OCI-LY1 (cell line): ENCODE data around the gene NEDD4L.

Experiments used
- H2AFZ ChIP-seq: fragments of 200-600 bp; sonication (generic), shearing (Covaris generic); 2 replicates; pipeline ENCODE4 v1.6.0; 2014; ENCODE audit warnings: antibody characterized with exemption, mild to moderate bottlenecking, low read length
- H3F3A ChIP-seq: fragments of 200-600 bp; sonication (generic), shearing (Covaris generic); 2 replicates; pipeline ENCODE4 v1.6.0; 2014; ENCODE audit warnings: mild to moderate bottlenecking, antibody characterized with exemption, low read length, moderate library complexity; ENCODE audit not compliant: insufficient read depth
- H3K27ac ChIP-seq: fragments of 200-600 bp; sonication (generic); 2 replicates; pipeline ENCODE4 v1.5.1; 2014; ENCODE audit warnings: low read length, mixed run types, mild to moderate bottlenecking, low read depth; ENCODE audit not compliant: poor library complexity, severe bottlenecking
- H3K27me3 ChIP-seq: fragments of 200-600 bp; sonication (generic); 2 replicates; pipeline ENCODE4 v1.6.0; 2014; ENCODE audit warnings: antibody characterized with exemption, mild to moderate bottlenecking, low read length, moderate library complexity; ENCODE audit not compliant: insufficient read depth
- H3K36me3 ChIP-seq: fragments of 200-600 bp; sonication (generic); 2 replicates; pipeline ENCODE4 v1.6.1; 2014; ENCODE audit warnings: mild to moderate bottlenecking, antibody characterized with exemption, low read length, moderate library complexity, mixed read lengths; ENCODE audit not compliant: insufficient read depth
- H3K4me1 ChIP-seq: fragments of 200-600 bp; sonication (generic); 2 replicates; pipeline ENCODE4 v1.5.1; 2014; ENCODE audit warnings: mild to moderate bottlenecking, low read length, moderate library complexity; ENCODE audit not compliant: insufficient read depth, severe bottlenecking
- H3K4me2 ChIP-seq: fragments of 200-600 bp; sonication (generic), shearing (Covaris generic); 2 replicates; pipeline ENCODE4 v1.6.1; 2014; ENCODE audit warnings: low read length
- H3K4me3 ChIP-seq: fragments of 200-600 bp; sonication (generic); 2 replicates; pipeline ENCODE4 v1.5.1; 2014; ENCODE audit warnings: low read length, low read depth, mild to moderate bottlenecking, mixed read lengths; ENCODE audit not compliant: poor library complexity, severe bottlenecking
- H3K79me2 ChIP-seq: fragments of 200-600 bp; shearing (Covaris generic); 2 replicates; pipeline ENCODE4 v1.6.1; 2016; ENCODE audit warnings: mixed run types, low read length, mixed read lengths; ENCODE audit not compliant: insufficient read depth
- H3K9ac ChIP-seq: fragments of 200-600 bp; sonication (generic), shearing (Covaris generic); 2 replicates; pipeline ENCODE4 v1.6.1; 2014; ENCODE audit warnings: mild to moderate bottlenecking, low read length, mixed read lengths
- H3K9me2 ChIP-seq: fragments of 200-600 bp; sonication (generic), shearing (Covaris generic); 2 replicates; pipeline ENCODE4 v1.6.1; 2014; ENCODE audit warnings: low read depth, mild to moderate bottlenecking, low read length, mixed read lengths
- H3K9me3 ChIP-seq: fragments of 200-600 bp; shearing (Covaris generic); 2 replicates; pipeline ENCODE4 v1.6.1; 2014; ENCODE audit warnings: low read length, mixed read lengths
- H4K20me1 ChIP-seq: fragments of 200-600 bp; sonication (generic), shearing (Covaris generic); 2 replicates; pipeline ENCODE4 v1.6.0; 2016; ENCODE audit warnings: mild to moderate bottlenecking, low read length; ENCODE audit not compliant: insufficient read depth
- EZH2 ChIP-seq: fragments of 200-600 bp; sonication (generic), shearing (Covaris generic); IDR thresholded peaks from 2 replicates; pipeline ENCODE4 v1.8.0; 2017; ENCODE audit warnings: borderline replicate concordance, mixed run types, mild to moderate bottlenecking, antibody characterized with exemption, low read length, moderate library complexity, mixed read lengths
- TF ChIP-seq, protein P1 (sequence below): fragments of 200-600 bp; sonication (generic), shearing (Covaris generic); IDR thresholded peaks from 2 replicates; pipeline ENCODE4 v1.5.1; 2017; ENCODE audit warnings: mild to moderate bottlenecking, antibody characterized with exemption, low read length, moderate library complexity, mixed read lengths

The NEDD4L gene

GRCh38 chr18:58337686-58338085 is 293.7 kb downstream of the NEDD4L start:
- Histone ChIP-seq H2AFZ (no peak overlapping the region), H3K9ac (no peak overlapping the region), H3K27me3 (no peaks in the 10 kb centered on the region), H3K9me3 (no peaks in the 10 kb centered on the region), H3K9me2 (no peaks in the 10 kb centered on the region), H3F3A (no peaks in the 10 kb centered on the region), H3K27ac (no peak overlapping the region), H3K79me2 (no peaks in the 10 kb centered on the region), H3K36me3 (no peaks in the 10 kb centered on the region), H4K20me1 (no peaks in the 10 kb centered on the region), H3K4me2 (no peak overlapping the region), H3K4me1 (no peaks in the 10 kb centered on the region), H3K4me3 (no peak overlapping the region)
- TF ChIP-seq, protein P1, sequence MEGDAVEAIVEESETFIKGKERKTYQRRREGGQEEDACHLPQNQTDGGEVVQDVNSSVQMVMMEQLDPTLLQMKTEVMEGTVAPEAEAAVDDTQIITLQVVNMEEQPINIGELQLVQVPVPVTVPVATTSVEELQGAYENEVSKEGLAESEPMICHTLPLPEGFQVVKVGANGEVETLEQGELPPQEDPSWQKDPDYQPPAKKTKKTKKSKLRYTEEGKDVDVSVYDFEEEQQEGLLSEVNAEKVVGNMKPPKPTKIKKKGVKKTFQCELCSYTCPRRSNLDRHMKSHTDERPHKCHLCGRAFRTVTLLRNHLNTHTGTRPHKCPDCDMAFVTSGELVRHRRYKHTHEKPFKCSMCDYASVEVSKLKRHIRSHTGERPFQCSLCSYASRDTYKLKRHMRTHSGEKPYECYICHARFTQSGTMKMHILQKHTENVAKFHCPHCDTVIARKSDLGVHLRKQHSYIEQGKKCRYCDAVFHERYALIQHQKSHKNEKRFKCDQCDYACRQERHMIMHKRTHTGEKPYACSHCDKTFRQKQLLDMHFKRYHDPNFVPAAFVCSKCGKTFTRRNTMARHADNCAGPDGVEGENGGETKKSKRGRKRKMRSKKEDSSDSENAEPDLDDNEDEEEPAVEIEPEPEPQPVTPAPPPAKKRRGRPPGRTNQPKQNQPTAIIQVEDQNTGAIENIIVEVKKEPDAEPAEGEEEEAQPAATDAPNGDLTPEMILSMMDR, result no peak
- no peak for TF ChIP-seq EZH2

DNA sequence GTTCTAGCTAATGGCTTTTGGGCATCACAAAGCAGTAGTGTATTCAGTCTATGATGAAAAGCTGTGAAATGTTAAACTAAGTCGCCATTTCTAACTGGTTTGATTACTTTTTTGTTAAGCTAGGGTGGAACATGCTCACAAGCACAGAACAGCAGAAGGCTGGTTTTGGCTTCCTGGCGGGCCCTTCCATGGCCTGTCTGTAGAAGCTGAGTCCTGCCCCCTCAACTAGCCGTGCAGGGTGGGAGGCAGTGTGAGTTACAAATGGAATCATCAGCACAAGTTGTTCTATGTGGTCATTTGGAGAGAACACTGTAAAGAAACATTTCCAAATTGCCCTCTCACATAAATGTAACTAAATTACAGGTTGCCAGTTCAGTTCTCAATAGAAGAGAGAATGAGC is 294.1 kb downstream of the NEDD4L start:
- H3K36me3 ChIP-seq, result no peaks in the 10 kb centered on the region
- no peak overlapping the region for H3K9ac ChIP-seq
- no peaks in the 10 kb centered on the region for H4K20me1 ChIP-seq
- H3K4me2 ChIP-seq, result no peak overlapping the region
- H3K4me3 ChIP-seq, result no peak overlapping the region
- no peak overlapping the region for H3K27ac ChIP-seq
- H2AFZ ChIP-seq, result no peak overlapping the region
- no peaks in the 10 kb centered on the region for H3K9me2 ChIP-seq
- H3K4me1 ChIP-seq, result no peaks in the 10 kb centered on the region
- H3F3A ChIP-seq, result no peaks in the 10 kb centered on the region
- H3K27me3 ChIP-seq, result no peaks in the 10 kb centered on the region
- no peaks in the 10 kb centered on the region for H3K79me2 ChIP-seq
- H3K9me3 ChIP-seq, result no peaks in the 10 kb centered on the region
- TF ChIP-seq, protein P1, result no peak
- TF ChIP-seq EZH2, result no peak

- Histone ChIP-seq H3K9ac (no peak overlapping the region), H3K4me3 (no peak overlapping the region)
Observed at GRCh38 chr18:58338961-58339592, 295.1 kb downstream of the NEDD4L start.

More at GRCh38 chr18:58338961-58339592, 295.1 kb downstream of the NEDD4L start:
- Histone ChIP-seq H3K79me2 (no peaks in the 10 kb centered on the region), H3F3A (no peaks in the 10 kb centered on the region), H2AFZ (no peak overlapping the region), H3K36me3 (no peaks in the 10 kb centered on the region), H3K27me3 (no peaks in the 10 kb centered on the region), H3K9me2 (no peaks in the 10 kb centered on the region), H4K20me1 (no peaks in the 10 kb centered on the region), H3K4me2 (no peak overlapping the region), H3K9me3 (no peaks in the 10 kb centered on the region), H3K27ac (no peak overlapping the region), H3K4me1 (no peaks in the 10 kb centered on the region)
- TF ChIP-seq, protein P1, result no peak
- no peak for TF ChIP-seq EZH2
